SIG-M5 treated with dmso at 0.1 percent for 504 hours (cell line): Measurements from ENCODE around the gene NPAS3.

Experiments
- DNase-seq: peaks from one replicate; lab custom pipeline; 2025; ENCODE audit not compliant: unreplicated experiment; lab: John Stamatoyannopoulos, UW

Gene NPAS3

GRCh38 chr14:33542338-33543287 lies 603.9 kb downstream of the NPAS3 start:
- no peak for DNase-seq

GRCh38 chr14:33545696-33546095 lies 607.0 kb downstream of the NPAS3 start:
- no peak for DNase-seq

GRCh38 chr14:33548606-33549005 lies 609.9 kb downstream of the NPAS3 start:
- DNase-seq = no peak

- DNase-seq = no peak
These were observed 613.3 kb downstream of the NPAS3 start for GRCh38 chr14:33551963-33552362.

GRCh38 chr14:33553706-33554278 lies 615.1 kb downstream of the NPAS3 start:
- DNase-seq = no peak

- DNase-seq = no peak
These were observed 616.3 kb downstream of the NPAS3 start for GRCh38 chr14:33554988-33555387.

GRCh38 chr14:33555710-33556350 lies 617.2 kb downstream of the NPAS3 start:
- no peak for DNase-seq

GRCh38 chr14:33556382-33557121 lies 617.9 kb downstream of the NPAS3 start:
- DNase-seq = peak; percentile 2

GRCh38 chr14:33560718-33561431 lies 622.2 kb downstream of the NPAS3 start:
- DNase-seq = no peak

- no peak for DNase-seq
These were observed 623.0 kb downstream of the NPAS3 start for GRCh38 chr14:33561488-33562175.

- no peak for DNase-seq
These were observed 624.7 kb downstream of the NPAS3 start for GRCh38 chr14:33563191-33563900.

GRCh38 chr14:33563901-33564197 lies 625.2 kb downstream of the NPAS3 start:
- DNase-seq = no peak

GRCh38 chr14:33564774-33565630 lies 626.3 kb downstream of the NPAS3 start:
- DNase-seq = peak; percentile 6

- DNase-seq = no peak
These were observed 627.4 kb downstream of the NPAS3 start for GRCh38 chr14:33566082-33566481.

GRCh38 chr14:33567023-33567728 lies 628.5 kb downstream of the NPAS3 start:
- no peak for DNase-seq

GRCh38 chr14:33567731-33568130 lies 629.1 kb downstream of the NPAS3 start:
- no peak for DNase-seq

GRCh38 chr14:33568935-33569579 lies 630.4 kb downstream of the NPAS3 start:
- DNase-seq = no peak
